Measurements from ENCODE around the gene SLBP.

The SLBP gene

GRCh38 chr4:1738410-1738809 is 26.3 kb upstream of the SLBP start:
- Histone ChIP-seq H3K27ac (no peak overlapping the region), H3K27me3 (replicated peaks) (no peaks in the 10 kb centered on the region), H3K36me3 (replicated peaks) (peaks cover 54% of the 10 kb centered on the region), H3K4me3 (ENCODE audit: low read depth, low read length) (no peak overlapping the region)
- no peak for TF ChIP-seq CTCF (IDR thresholded peaks at IDR 0.05; ENCODE audit: low read depth, low read length, missing control alignments)
- no peak for DNase-seq
- in situ Hi-C loops (cut with HindIII; ENCODE audit: low pct_ligation_motif_present, low sequenced_read_pairs), result no loop called here

- in situ Hi-C loops (cut with HindIII; ENCODE audit: low pct_ligation_motif_present, low sequenced_read_pairs), result no loop called here
- Histone ChIP-seq H3K27me3 (replicated peaks) (no peaks in the 10 kb centered on the region), H3K4me3 (ENCODE audit: low read depth, low read length) (no peak overlapping the region), H3K36me3 (replicated peaks) (peaks cover 57% of the 10 kb centered on the region), H3K27ac (no peak overlapping the region)
- no peak for DNase-seq
- no peak for TF ChIP-seq CTCF (IDR thresholded peaks at IDR 0.05; ENCODE audit: low read depth, low read length, missing control alignments)
These were observed 25.5 kb upstream of the SLBP start for GRCh38 chr4:1737666-1738065.

GRCh38 chr4:1736812-1737211 is 24.7 kb upstream of the SLBP start:
- no peaks in the 10 kb centered on the region for H3K27me3 ChIP-seq (replicated peaks)
- H3K4me3 ChIP-seq (ENCODE audit: low read depth, low read length), result no peak overlapping the region
- no peak for TF ChIP-seq CTCF (IDR thresholded peaks at IDR 0.05; ENCODE audit: low read depth, low read length, missing control alignments)
- H3K36me3 ChIP-seq (replicated peaks), result peaks cover 55% of the 10 kb centered on the region
- in situ Hi-C loops (cut with HindIII; ENCODE audit: low pct_ligation_motif_present, low sequenced_read_pairs), result no loop called here
- no peak overlapping the region for H3K27ac ChIP-seq
- no peak for DNase-seq

GRCh38 chr4:1735215-1735614 is 23.1 kb upstream of the SLBP start:
- Histone ChIP-seq H3K27ac (no peak overlapping the region), H3K36me3 (replicated peaks) (peaks cover 50% of the 10 kb centered on the region), H3K4me3 (ENCODE audit: low read depth, low read length) (no peak overlapping the region), H3K27me3 (replicated peaks) (no peaks in the 10 kb centered on the region)
- no peak for TF ChIP-seq CTCF (IDR thresholded peaks at IDR 0.05; ENCODE audit: low read depth, low read length, missing control alignments)
- DNase-seq, result no peak
- in situ Hi-C loops (cut with HindIII; ENCODE audit: low pct_ligation_motif_present, low sequenced_read_pairs), result no loop called here

- no peak for DNase-seq
- Histone ChIP-seq H3K4me3 (ENCODE audit: low read depth, low read length) (no peak overlapping the region), H3K36me3 (replicated peaks) (peaks cover 40% of the 10 kb centered on the region), H3K27ac (no peak overlapping the region), H3K27me3 (replicated peaks) (no peaks in the 10 kb centered on the region)
- TF ChIP-seq CTCF (IDR thresholded peaks at IDR 0.05; ENCODE audit: low read depth, low read length, missing control alignments), result no peak
- in situ Hi-C loops (cut with HindIII; ENCODE audit: low pct_ligation_motif_present, low sequenced_read_pairs), result no loop called here
These were observed 20.8 kb upstream of the SLBP start for GRCh38 chr4:1732911-1733310.

GRCh38 chr4:1731180-1731579 is 19.1 kb upstream of the SLBP start:
- Histone ChIP-seq H3K36me3 (replicated peaks) (peaks cover 28% of the 10 kb centered on the region), H3K4me3 (ENCODE audit: low read depth, low read length) (no peak overlapping the region), H3K27me3 (replicated peaks) (no peaks in the 10 kb centered on the region), H3K27ac (no peak overlapping the region)
- no peak for TF ChIP-seq CTCF (IDR thresholded peaks at IDR 0.05; ENCODE audit: low read depth, low read length, missing control alignments)
- no peak for DNase-seq
- in situ Hi-C loops (cut with HindIII; ENCODE audit: low pct_ligation_motif_present, low sequenced_read_pairs), result no loop called here
